ENCODE measurements around the gene ACSS1. TPM values are rescaled to one million over a fixed set of nuclear protein-coding genes. Genes with fewer than 3 reads are reported as not detected.
A peak's percentile ranks its signal among the peaks of the same experiment; 100 is the strongest.

Gene ACSS1
- total RNA-seq, 2 donors from 2014 or later: 25.6 to 26.4 TPM

DNA sequence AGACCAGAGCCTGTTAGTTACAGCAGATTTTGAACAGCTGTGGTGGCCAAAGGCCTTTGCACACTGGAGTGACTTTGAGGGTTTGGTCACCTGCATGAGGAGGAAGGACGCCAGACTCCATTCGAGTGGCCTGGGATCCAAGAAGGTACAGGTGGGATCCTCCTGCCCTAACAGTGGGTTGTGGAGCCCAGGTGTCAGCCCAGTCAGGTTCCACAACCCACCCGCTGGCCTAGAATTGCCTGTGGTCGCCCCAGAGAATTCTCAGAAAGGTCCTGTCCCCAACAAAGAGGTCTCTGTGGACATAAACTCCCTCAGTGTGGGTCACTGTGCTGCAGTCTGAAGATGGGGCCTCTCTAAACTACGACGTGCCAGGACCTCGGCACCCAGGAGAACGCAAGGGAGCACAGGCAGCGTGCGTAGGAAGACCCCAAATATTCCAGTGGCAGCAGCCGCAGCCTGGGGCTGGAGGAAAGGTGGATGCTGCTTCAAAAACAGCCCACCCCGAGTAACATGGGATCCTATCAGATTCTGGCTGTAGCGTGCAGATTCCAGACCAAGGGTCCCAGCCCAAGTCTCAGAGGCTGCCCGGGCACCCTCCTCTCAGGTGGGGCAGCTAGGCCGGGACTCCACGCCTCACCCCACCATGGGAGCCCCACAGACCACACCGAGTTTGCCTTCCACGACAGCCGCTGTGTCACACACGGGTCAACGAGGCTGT, 16.0 kb downstream of the ACSS1 start:
- Histone ChIP-seq H3K27me3 (no peaks in the 10 kb centered on the region), H3K9me3 (no peaks in the 10 kb centered on the region), H3K4me1 (peaks cover 0 to 98% of the 10 kb centered on the region in 2 donors), H3K27ac (peak overlapping the region; percentile 94 to 96), H3K36me3 (peaks cover 12% of the 10 kb centered on the region), H3K4me3 (no peak overlapping the region)
- no peak for DNase-seq (ENCODE audit: low spot score)
- TF ChIP-seq, protein P1, sequence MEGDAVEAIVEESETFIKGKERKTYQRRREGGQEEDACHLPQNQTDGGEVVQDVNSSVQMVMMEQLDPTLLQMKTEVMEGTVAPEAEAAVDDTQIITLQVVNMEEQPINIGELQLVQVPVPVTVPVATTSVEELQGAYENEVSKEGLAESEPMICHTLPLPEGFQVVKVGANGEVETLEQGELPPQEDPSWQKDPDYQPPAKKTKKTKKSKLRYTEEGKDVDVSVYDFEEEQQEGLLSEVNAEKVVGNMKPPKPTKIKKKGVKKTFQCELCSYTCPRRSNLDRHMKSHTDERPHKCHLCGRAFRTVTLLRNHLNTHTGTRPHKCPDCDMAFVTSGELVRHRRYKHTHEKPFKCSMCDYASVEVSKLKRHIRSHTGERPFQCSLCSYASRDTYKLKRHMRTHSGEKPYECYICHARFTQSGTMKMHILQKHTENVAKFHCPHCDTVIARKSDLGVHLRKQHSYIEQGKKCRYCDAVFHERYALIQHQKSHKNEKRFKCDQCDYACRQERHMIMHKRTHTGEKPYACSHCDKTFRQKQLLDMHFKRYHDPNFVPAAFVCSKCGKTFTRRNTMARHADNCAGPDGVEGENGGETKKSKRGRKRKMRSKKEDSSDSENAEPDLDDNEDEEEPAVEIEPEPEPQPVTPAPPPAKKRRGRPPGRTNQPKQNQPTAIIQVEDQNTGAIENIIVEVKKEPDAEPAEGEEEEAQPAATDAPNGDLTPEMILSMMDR (IDR thresholded peaks at IDR 0.05): no peak

DNA sequence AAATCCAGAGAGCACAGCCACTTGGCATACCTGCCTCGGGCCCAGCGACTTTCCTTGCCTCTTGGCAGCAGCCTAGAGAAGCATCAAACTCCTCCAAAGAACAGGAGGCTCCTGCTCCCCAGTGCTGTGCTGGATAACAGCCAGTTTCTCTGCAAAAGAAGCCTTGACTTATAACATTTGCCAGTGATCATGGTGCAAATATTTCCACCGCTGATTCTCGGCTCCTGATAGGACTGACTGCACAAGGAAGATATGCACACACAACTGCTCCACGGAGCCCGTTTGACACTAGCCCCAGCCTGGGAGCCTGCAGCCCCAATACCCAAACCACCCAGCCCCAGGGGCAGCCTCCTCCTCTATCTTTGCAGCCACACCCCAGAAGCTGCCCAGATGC, 17.5 kb downstream of the ACSS1 start:
- no peak overlapping the region for H3K4me3 ChIP-seq
- no peaks in the 10 kb centered on the region for H3K9me3 ChIP-seq
- H3K4me1 ChIP-seq: peaks cover 0 to 99% of the 10 kb centered on the region in 2 donors
- no peaks in the 10 kb centered on the region for H3K27me3 ChIP-seq
- peak; percentile 70 for DNase-seq (ENCODE audit: low spot score)
- TF ChIP-seq, protein P1 (IDR thresholded peaks at IDR 0.05): no peak
- no peaks in the 10 kb centered on the region for H3K36me3 ChIP-seq
- peak overlapping the region; percentile 94 to 96 for H3K27ac ChIP-seq

DNA sequence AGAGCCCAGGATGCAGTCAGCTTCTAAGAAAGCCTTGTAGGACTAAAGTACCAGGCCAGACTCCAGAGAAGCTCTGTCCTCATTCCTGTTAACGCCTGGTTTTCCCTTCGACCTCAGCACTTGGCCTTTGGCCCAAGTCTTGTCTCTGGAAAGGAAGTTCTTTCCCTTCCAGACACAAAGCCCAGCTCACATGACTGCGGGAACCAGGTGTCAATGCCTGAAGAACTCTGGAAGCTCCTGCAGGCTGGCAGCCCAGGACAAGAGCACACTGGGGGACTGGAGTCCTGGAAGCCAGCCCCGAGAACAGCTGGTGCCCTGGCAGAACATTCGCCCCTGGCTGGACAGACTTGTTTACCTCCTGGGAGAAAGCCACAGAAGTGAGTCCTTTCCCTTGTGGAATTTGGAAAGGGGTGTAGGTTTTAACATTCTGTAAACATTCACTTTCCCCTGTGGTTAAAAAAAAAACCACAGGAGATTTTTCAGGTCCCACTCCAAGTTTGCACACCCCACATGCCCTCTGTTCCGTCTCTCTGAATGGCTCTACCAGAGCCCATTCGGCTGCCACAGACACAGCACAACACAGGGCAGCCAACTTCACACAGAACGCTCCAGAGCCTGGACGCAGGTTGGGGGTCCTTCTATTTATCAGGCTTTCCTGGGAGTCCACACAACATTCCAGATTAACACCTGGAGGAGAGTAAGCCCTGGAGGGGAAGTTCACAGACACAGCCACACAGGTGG, 18.1 kb downstream of the ACSS1 start:
- Histone ChIP-seq H3K36me3 (no peaks in the 10 kb centered on the region), H3K27me3 (no peaks in the 10 kb centered on the region), H3K27ac (peak overlapping the region; percentile 94 to 96), H3K9me3 (no peaks in the 10 kb centered on the region), H3K4me1 (peaks cover 0 to 98% of the 10 kb centered on the region in 2 donors), H3K4me3 (no peak overlapping the region)
- peak; percentile 91 for DNase-seq (ENCODE audit: low spot score)
- TF ChIP-seq, protein P1 (IDR thresholded peaks at IDR 0.05): no peak

DNA sequence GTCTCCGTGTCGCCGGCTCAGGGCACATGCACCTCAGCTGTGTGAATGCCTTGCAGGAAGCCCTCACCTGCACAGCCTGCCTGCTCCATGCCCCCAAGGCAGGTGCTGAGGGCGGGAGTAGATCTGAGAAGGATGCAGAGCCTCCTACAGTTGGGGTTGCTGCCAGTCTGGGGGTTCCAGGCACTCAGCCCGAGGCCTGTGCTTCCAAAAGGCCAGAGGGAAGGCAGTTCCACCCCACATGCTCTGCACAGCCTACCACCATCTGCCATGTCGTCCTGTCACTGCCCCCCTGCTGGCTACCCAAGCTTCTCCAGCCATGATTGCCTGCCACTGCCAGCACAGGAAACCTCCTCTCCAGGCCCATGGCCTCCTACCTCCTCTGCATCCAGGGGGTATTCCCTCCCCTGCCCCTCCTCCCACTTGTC, 19.3 kb downstream of the ACSS1 start:
- Histone ChIP-seq H3K9me3 (no peaks in the 10 kb centered on the region), H3K4me3 (no peak overlapping the region), H3K27ac (peak overlapping the region; percentile 94 to 96), H3K4me1 (peaks cover 0 to 94% of the 10 kb centered on the region in 2 donors), H3K36me3 (no peaks in the 10 kb centered on the region), H3K27me3 (no peaks in the 10 kb centered on the region)
- TF ChIP-seq, protein P1 (IDR thresholded peaks at IDR 0.05): no peak
- no peak for DNase-seq (ENCODE audit: low spot score)

DNA sequence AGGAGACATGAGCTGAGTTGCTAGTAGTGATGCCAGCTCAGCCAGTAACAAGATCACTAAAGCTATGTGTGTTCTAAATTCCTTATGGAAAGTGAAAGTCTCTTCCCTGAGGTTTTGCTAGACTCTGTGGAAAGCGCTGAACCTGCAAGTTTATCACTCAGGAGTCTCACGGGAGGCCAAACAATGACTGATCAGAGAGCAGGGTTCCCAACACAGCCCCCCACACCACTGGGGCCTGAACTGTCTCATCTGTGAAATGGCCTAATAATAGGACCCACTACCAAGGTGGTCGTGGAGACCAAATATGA, 19.9 kb downstream of the ACSS1 start:
- H3K4me1 ChIP-seq: peaks cover 0 to 94% of the 10 kb centered on the region in 2 donors
- no peak for DNase-seq (ENCODE audit: low spot score)
- H3K4me3 ChIP-seq: no peak overlapping the region
- peak overlapping the region; percentile 94 to 96 for H3K27ac ChIP-seq
- no peaks in the 10 kb centered on the region for H3K9me3 ChIP-seq
- TF ChIP-seq, protein P1 (IDR thresholded peaks at IDR 0.05): no peak
- no peaks in the 10 kb centered on the region for H3K36me3 ChIP-seq
- no peaks in the 10 kb centered on the region for H3K27me3 ChIP-seq

Measured in right atrium auricular region (tissue), 2 donors.